BJ (cell line): Measurements from ENCODE around the gene AIFM2. TPM values are rescaled to one million over a fixed set of nuclear protein-coding genes. Genes with fewer than 3 reads are reported as not detected.

Experiments
- CTCF ChIA-PET: fragments of 350-600 bp; formaldehyde crosslinking; extraction: SDS; loops from one replicate; lab custom pipeline; 2021; ENCODE audit warnings: antibody characterized with exemption, inconsistent platforms; lab: Yijun Ruan, JAX
- POLR2A ChIA-PET: fragments of 300-600 bp; sonication (Branson Sonifier 250); formaldehyde crosslinking; extraction: SDS; loops from one replicate; lab custom pipeline; 2021; ENCODE audit warnings: antibody characterized with exemption; lab: Charles Lee
- DNase-seq: peaks from one replicate; pipeline ENCODE4 v3.0.0-alpha.2; 2011; ENCODE audit warnings: low read depth
- H3K27me3 ChIP-seq: 2 replicates; pipeline ENCODE4 v1.6.0; 2011; ENCODE audit warnings: low read length; ENCODE audit not compliant: control insufficient read depth, insufficient read depth
- H3K36me3 ChIP-seq: 2 replicates; pipeline ENCODE4 v1.5.1; 2011; ENCODE audit warnings: low read length; ENCODE audit not compliant: control insufficient read depth, insufficient read depth
- H3K4me3 ChIP-seq: 2 replicates; pipeline ENCODE4 v1.5.1; 2011; ENCODE audit warnings: low read depth, mild to moderate bottlenecking, control low read depth, low read length
- CTCF ChIP-seq: IDR thresholded peaks from 2 replicates; pipeline ENCODE4 v1.5.1; 2011; ENCODE audit warnings: low read depth, mild to moderate bottlenecking, control low read depth, inconsistent platforms, low read length, moderate library complexity; ENCODE audit not compliant: insufficient read depth
- polyA plus RNA-seq: library from polyadenylated mRNA; depleted of rRNA; stranded (reverse); fragments of >200 nt; gene quantifications from 2 replicates; pipeline ENCODE4 v1.2.3, GENCODE V29; 2011

AIFM2 gene
- polyA plus RNA-seq, 1 experiment, result 18.4 TPM

DNA sequence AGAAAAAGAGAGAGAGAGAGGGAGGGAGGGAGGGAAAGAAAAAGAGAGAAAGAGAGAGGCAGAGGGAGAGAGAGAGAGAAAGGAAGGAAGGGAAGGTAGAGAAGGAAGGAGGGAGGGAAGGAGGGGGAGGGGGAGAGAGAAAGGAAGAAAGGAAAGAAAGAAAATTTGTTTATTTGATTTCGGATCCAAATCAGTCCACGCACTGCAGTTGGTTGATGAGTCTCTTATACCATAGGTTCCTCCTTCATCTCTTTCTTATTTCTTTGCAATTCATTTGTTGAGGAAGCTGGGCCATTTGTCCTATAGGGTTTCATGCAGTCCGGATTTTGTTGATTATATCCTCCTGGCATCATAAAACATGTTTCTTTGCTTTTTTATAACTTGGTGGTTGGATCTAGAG lies 34.4 kb downstream of the AIFM2 start:
- no peaks in the 10 kb centered on the region for H3K36me3 ChIP-seq
- DNase-seq, result no peak
- TF ChIP-seq CTCF, result no peak
- no peak overlapping the region for H3K4me3 ChIP-seq
- CTCF ChIA-PET, result interaction anchor here (0.7 to 17.9 kb wide), 2 partner anchors 9 to 19 kb away, joined by 3 to 172 read pairs; no protein-coding TSS in a partner anchor
- POLR2A ChIA-PET, result no interaction called here
- no peaks in the 10 kb centered on the region; the same call in 1 of the 2 replicates for H3K27me3 ChIP-seq

DNA sequence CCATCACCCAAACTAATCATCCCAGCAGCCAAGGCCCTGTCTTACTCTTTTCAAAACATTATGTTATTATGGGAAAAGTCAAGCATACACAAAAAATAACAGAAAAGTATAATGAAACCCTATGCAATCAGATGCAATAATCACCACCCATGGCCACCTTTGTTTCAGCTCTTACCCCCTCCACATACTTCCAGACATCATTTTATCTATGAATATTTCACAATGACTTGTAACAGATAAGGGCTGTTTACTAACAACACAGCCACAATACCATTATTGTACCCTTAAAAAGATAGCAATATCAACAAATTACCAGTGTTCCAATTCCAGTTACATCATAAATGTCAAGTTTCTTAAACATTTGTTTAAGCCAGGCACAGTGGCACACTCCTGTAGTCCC lies 35.2 kb downstream of the AIFM2 start:
- POLR2A ChIA-PET, result no interaction called here
- no peak for DNase-seq
- H3K27me3 ChIP-seq, result no peaks in the 10 kb centered on the region; the same call in 1 of the 2 replicates
- no peak overlapping the region for H3K4me3 ChIP-seq
- no peaks in the 10 kb centered on the region for H3K36me3 ChIP-seq
- no peak for TF ChIP-seq CTCF
- CTCF ChIA-PET, result interaction anchor here (17.9 kb wide), 1 partner anchor 19 kb away, joined by 172 read pairs; no protein-coding TSS in a partner anchor

DNA sequence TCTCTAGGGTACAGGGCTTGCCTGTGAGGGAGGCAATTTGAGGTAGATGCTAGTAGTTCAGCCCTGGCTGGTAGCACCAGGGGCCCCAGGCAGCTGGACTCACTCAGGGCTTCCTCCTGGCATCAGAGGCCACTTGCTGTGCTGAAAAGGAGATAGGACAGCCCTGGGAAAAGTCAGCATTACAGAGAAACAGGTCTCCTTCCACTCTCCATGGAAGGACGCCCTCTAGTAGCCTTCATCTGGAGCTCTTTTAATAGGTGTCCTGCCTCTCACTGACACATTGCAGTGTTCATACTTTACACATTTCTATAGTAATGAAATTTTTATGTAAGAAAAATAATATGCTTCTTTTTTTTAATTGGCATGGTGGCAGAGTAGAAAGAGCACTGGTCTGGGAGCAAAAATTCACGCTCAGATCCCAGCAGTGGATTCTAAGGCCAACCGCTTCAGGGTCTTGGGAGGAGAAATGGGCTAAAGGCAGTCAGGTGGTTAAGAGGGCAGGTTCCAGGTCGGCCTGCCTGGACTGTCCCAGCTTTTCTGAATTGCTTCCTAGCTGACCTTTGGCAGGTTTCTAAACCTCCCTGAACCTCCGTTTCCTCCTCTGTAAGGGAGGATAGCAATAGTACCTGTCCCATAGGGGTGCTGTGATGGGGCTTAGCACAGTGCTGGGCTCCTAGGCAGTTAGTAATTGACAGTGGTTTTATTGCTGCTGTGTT lies 35.8 kb downstream of the AIFM2 start:
- POLR2A ChIA-PET, result no interaction called here
- no peaks in the 10 kb centered on the region for H3K36me3 ChIP-seq
- TF ChIP-seq CTCF, result no peak
- no peaks in the 10 kb centered on the region; the same call in 1 of the 2 replicates for H3K27me3 ChIP-seq
- no peak for DNase-seq
- H3K4me3 ChIP-seq, result no peak overlapping the region
- CTCF ChIA-PET, result interaction anchor here (1.5 to 17.9 kb wide), 2 partner anchors 10 to 20 kb away, joined by 3 to 172 read pairs; no protein-coding TSS in a partner anchor

DNA sequence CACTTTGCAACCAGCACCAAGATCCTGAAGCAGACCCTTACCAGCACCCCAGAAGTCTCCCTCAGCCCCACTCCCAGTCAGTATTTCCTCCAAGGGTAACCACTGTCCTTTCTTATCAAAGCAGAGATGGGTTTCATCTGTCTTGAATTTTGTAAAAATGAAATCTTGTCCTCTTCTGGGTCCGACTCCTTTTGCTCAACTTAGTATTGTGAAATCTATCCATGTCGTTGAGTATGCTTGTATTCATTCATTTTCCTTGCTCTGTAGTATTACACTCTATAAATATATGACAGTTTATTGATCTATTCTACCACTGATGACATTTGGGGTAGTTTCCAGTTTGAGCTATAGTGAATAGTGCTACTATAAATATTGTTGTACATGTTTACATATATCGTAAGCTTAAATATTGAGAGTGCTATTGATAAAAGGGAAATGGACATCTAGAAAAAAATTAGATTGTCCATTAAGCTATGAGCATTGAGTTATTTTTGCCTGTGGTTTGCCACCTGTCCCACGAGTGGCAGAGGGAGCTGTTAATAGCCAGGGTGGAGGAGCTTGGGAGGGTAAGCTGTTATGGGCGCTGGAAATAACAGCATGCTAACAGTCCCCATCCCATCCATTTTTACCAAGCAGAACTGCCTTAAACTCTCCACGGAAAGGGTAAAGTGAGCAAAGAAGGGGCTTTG lies 36.5 kb downstream of the AIFM2 start:
- Histone ChIP-seq H3K27me3 (no peaks in the 10 kb centered on the region; the same call in 1 of the 2 replicates), H3K36me3 (no peaks in the 10 kb centered on the region), H3K4me3 (no peak overlapping the region)
- TF ChIP-seq CTCF, result no peak
- POLR2A ChIA-PET, result no interaction called here
- CTCF ChIA-PET, result interaction anchor here (0.6 to 17.9 kb wide), 5 partner anchors 9 to 1545 kb away, joined by 3 to 172 read pairs (median 4); no protein-coding TSS in a partner anchor
- no peak for DNase-seq

GRCh38 chr10:70094250-70094649 lies 38.4 kb downstream of the AIFM2 start:
- no peak for TF ChIP-seq CTCF
- Histone ChIP-seq H3K36me3 (no peaks in the 10 kb centered on the region), H3K27me3 (no peaks in the 10 kb centered on the region; the same call in 1 of the 2 replicates), H3K4me3 (no peak overlapping the region)
- ChIA-PET POLR2A (no interaction called here), CTCF (interaction anchor here (1.4 to 17.9 kb wide), 2 partner anchors 23 to 52 kb away, joined by 4 to 172 read pairs; partner anchors contain the start of gene TYSND1)
- DNase-seq, result no peak
